IMR-90 (cell line): ENCODE measurements around the gene NTRK2. TPM values are rescaled to one million over a fixed set of nuclear protein-coding genes. Genes with fewer than 3 reads are reported as not detected.

ENCODE experiments used
- ATAC-seq: fragments of 200-7000 bp; cut with Tn5 transposase; 2 replicates; pipeline ENCODE4 v1.9.1; 2020; ENCODE audit warnings: low read depth, mild to moderate bottlenecking, moderate library complexity
- BruUV-seq: library from RNA; stranded (reverse); fragments of 400-500 nt; replicated peaks from 2 replicates; lab custom pipeline; 2021; lab: Mats Ljungman, UMichigan
- CTCF ChIA-PET: fragments of 300-600 bp; formaldehyde crosslinking; extraction: SDS; loops from one replicate; lab custom pipeline; 2021; ENCODE audit warnings: antibody characterized with exemption; lab: Yijun Ruan, JAX
- POLR2A ChIA-PET: fragments of 300-600 bp; sonication (Branson Sonifier 250); formaldehyde crosslinking; loops from one replicate; lab custom pipeline; 2022; ENCODE audit warnings: antibody characterized with exemption; ENCODE audit not compliant: unreplicated experiment; lab: Charles Lee
- DNase-seq: peaks from one replicate; pipeline ENCODE4 v3.0.0; 2013
- H2AFZ ChIP-seq: replicated peaks from 2 replicates; pipeline ENCODE3; 2013; ENCODE audit warnings: low read length, mild to moderate bottlenecking; ENCODE audit not compliant: poor library complexity
- H2AK5ac ChIP-seq: 2 replicates; pipeline ENCODE4 v1.6.1; 2013; ENCODE audit warnings: low read depth, low read length, inconsistent platforms
- H2AK9ac ChIP-seq: replicated peaks from 2 replicates; pipeline ENCODE3; 2013; ENCODE audit warnings: mild to moderate bottlenecking, low read depth, low read length, moderate library complexity; ENCODE audit not compliant: poor library complexity
- H2BK120ac ChIP-seq: 2 replicates; pipeline ENCODE4 v1.6.1; 2013; ENCODE audit warnings: low read depth, low read length, inconsistent platforms
- H2BK15ac ChIP-seq: 3 replicates; pipeline ENCODE4 v1.6.1; 2013; ENCODE audit warnings: low read depth, low read length, inconsistent platforms
- H2BK20ac ChIP-seq: 2 replicates; pipeline ENCODE4 v1.6.1; 2013; ENCODE audit warnings: low read depth, mild to moderate bottlenecking, inconsistent platforms, low read length, moderate library complexity
- H2BK5ac ChIP-seq: 2 replicates; pipeline ENCODE4 v1.6.1; 2013; ENCODE audit warnings: mild to moderate bottlenecking, low read depth, low read length, inconsistent platforms; ENCODE audit not compliant: poor library complexity, severe bottlenecking
- H3K14ac ChIP-seq: replicated peaks from 2 replicates; pipeline ENCODE4 v1.6.1; 2013; ENCODE audit warnings: low read depth, low read length, inconsistent platforms
- H3K18ac ChIP-seq: 2 replicates; pipeline ENCODE4 v1.6.1; 2013; ENCODE audit warnings: low read depth, low read length, control low read depth
- H3K23ac ChIP-seq: 2 replicates; pipeline ENCODE4 v1.6.1; 2013; ENCODE audit warnings: low read depth, low read length, inconsistent platforms
- H3K27ac ChIP-seq: 2 replicates; pipeline ENCODE4 v1.5.1; 2013; ENCODE audit warnings: mild to moderate bottlenecking, control low read depth, low read length; ENCODE audit not compliant: insufficient read depth
- H3K27me3 ChIP-seq: 2 replicates; pipeline ENCODE4 v1.6.1; 2013; ENCODE audit warnings: low read length; ENCODE audit not compliant: control insufficient read depth, insufficient read depth
- H3K36me3 ChIP-seq: 2 replicates; pipeline ENCODE4 v1.6.1; 2013; ENCODE audit warnings: low read length, mixed read lengths; ENCODE audit not compliant: control insufficient read depth, insufficient read depth
- H3K4ac ChIP-seq: 2 replicates; pipeline ENCODE4 v1.6.1; 2013; ENCODE audit warnings: low read depth, low read length, inconsistent platforms
- H3K4me1 ChIP-seq: 2 replicates; pipeline ENCODE4 v1.6.1; 2013; ENCODE audit warnings: low read length, mixed read lengths; ENCODE audit not compliant: control insufficient read depth, insufficient read depth
- H3K4me2 ChIP-seq: 2 replicates; pipeline ENCODE4 v1.6.1; 2013; ENCODE audit warnings: low read depth, mild to moderate bottlenecking, control low read depth, low read length, moderate library complexity
- H3K4me3 ChIP-seq: 2 replicates; pipeline ENCODE4 v1.5.1; 2013; ENCODE audit warnings: low read depth, mild to moderate bottlenecking, control low read depth, low read length, moderate library complexity; ENCODE audit not compliant: insufficient read depth
- H3K56ac ChIP-seq: 2 replicates; pipeline ENCODE4 v1.6.1; 2013; ENCODE audit warnings: low read length, inconsistent platforms; ENCODE audit not compliant: insufficient read depth; ENCODE audit errors: extremely low read depth
- H3K79me1 ChIP-seq, 2 experiments: 2 replicates each; pipeline ENCODE4 v1.6.1; 2013; ENCODE audit warnings: low read length in 2 of 2, inconsistent platforms in 1 of 2, low read depth in 1 of 2
- H3K9ac ChIP-seq: 2 replicates; pipeline ENCODE4 v1.6.1; 2013; ENCODE audit warnings: low read depth, low read length, control low read depth
- H3K9me1 ChIP-seq: 2 replicates; pipeline ENCODE4 v1.6.1; 2013; ENCODE audit warnings: low read length, inconsistent platforms; ENCODE audit not compliant: insufficient read depth
- H3K9me3 ChIP-seq: 2 replicates; pipeline ENCODE4 v1.6.1; 2013; ENCODE audit warnings: low read length; ENCODE audit not compliant: control insufficient read depth, insufficient read depth
- H4K20me1 ChIP-seq: 2 replicates; pipeline ENCODE4 v1.6.1; 2013; ENCODE audit warnings: low read length, inconsistent platforms; ENCODE audit not compliant: insufficient read depth
- H4K5ac ChIP-seq: 2 replicates; pipeline ENCODE4 v1.6.1; 2013; ENCODE audit warnings: mild to moderate bottlenecking, low read depth, low read length, control low read depth
- H4K8ac ChIP-seq, 2 experiments: 2 replicates each; pipeline ENCODE4 v1.6.1; 2013; ENCODE audit warnings: low read depth in 2 of 2, low read length in 2 of 2, control low read depth in 1 of 2, inconsistent platforms in 1 of 2
- H4K91ac ChIP-seq: 2 replicates; pipeline ENCODE4 v1.6.1; 2013; ENCODE audit warnings: low read depth, low read length, inconsistent platforms; ENCODE audit not compliant: insufficient read depth
- BHLHE40 ChIP-seq: fragments of 150-350 bp; IDR thresholded peaks from 2 replicates; pipeline ENCODE4 v1.6.1; 2016; ENCODE audit warnings: mild to moderate bottlenecking, low read depth, low read length
- CEBPB ChIP-seq: IDR thresholded peaks from 2 replicates; pipeline ENCODE4 v1.6.1; 2012; ENCODE audit warnings: low read depth, low read length, improper control_type of control experiment
- CHD1 ChIP-seq: IDR thresholded peaks from 2 replicates; pipeline ENCODE4 v1.6.1; 2012; ENCODE audit warnings: low read depth, low read length, improper control_type of control experiment
- FOS ChIP-seq: fragments of 150-350 bp; IDR thresholded peaks from 2 replicates; pipeline ENCODE4 v1.6.1; 2016; ENCODE audit warnings: low read depth, low read length
- MAFK ChIP-seq: IDR thresholded peaks from 2 replicates; pipeline ENCODE4 v1.6.1; 2012; ENCODE audit warnings: low read depth, low read length, improper control_type of control experiment
- MAZ ChIP-seq: IDR thresholded peaks from 2 replicates; pipeline ENCODE4 v1.6.1; 2012; ENCODE audit warnings: low read depth, mild to moderate bottlenecking, low read length, improper control_type of control experiment, moderate library complexity, borderline replicate concordance
- MXI1 ChIP-seq: IDR thresholded peaks from 2 replicates; pipeline ENCODE4 v1.6.1; 2012; ENCODE audit warnings: low read depth, mild to moderate bottlenecking, low read length, moderate library complexity, borderline replicate concordance
- NFE2L2 ChIP-seq: fragments of 150-350 bp; IDR thresholded peaks from 2 replicates; pipeline ENCODE4 v1.6.1; 2016; ENCODE audit warnings: low read depth, mild to moderate bottlenecking, low read length
- POLR2A ChIP-seq: IDR thresholded peaks from 2 replicates; pipeline ENCODE4 v1.6.1; 2012; ENCODE audit warnings: mild to moderate bottlenecking, low read depth, low read length
- RAD21 ChIP-seq: IDR thresholded peaks from 2 replicates; pipeline ENCODE4 v1.6.1; 2012; ENCODE audit warnings: low read length, improper control_type of control experiment
- RCOR1 ChIP-seq: IDR thresholded peaks from 2 replicates; pipeline ENCODE4 v1.6.1; 2012; ENCODE audit warnings: mild to moderate bottlenecking, low read length, improper control_type of control experiment; ENCODE audit not compliant: insufficient replicate concordance
- RFX5 ChIP-seq: IDR thresholded peaks from 2 replicates; pipeline ENCODE4 v1.8.0; 2012; ENCODE audit warnings: low read depth, mild to moderate bottlenecking, low read length, moderate library complexity
- SMC3 ChIP-seq: fragments of 150-350 bp; IDR thresholded peaks from 2 replicates; pipeline ENCODE4 v1.6.1; 2016; ENCODE audit warnings: low read depth, mild to moderate bottlenecking, antibody characterized with exemption, low read length, moderate library complexity
- USF2 ChIP-seq: fragments of 150-350 bp; IDR thresholded peaks from 2 replicates; pipeline ENCODE4 v1.6.1; 2017; ENCODE audit warnings: mild to moderate bottlenecking, antibody characterized with exemption, low read length, low read depth
- WGBS, 2 experiments: methylation state at CpG; one replicate each; pipeline versions ENCODE4 v1.1.5 to v1.1.7; 2013; ENCODE audit warnings: missing lambda C conversion rate in 2 of 2; ENCODE audit not compliant: insufficient read length in 1 of 2; ENCODE audit errors: extremely low coverage in 2 of 2; 5-methylcytosine and 5-hydroxymethylcytosine counted together
- dilution Hi-C: fragments of 300-500 bp; cut with HindIII; formaldehyde crosslinking; loops from one replicate; pipeline ENCODE4 v1.14.3; 2018; ENCODE audit warnings: low sequenced_read_pairs; ENCODE audit not compliant: unreplicated experiment
- in situ Hi-C: fragments of 300-500 bp; cut with MboI; formaldehyde crosslinking; loops from 3 replicates; pipeline ENCODE4 v1.14.3; 2019; ENCODE audit warnings: low sequenced_read_pairs, inconsistent platforms, mixed read lengths
- intact Hi-C: fragments of 100-400 bp; cut with micrococcal nuclease; formaldehyde crosslinking; loops from 2 replicates; pipeline ENCODE4 v1.10.0; 2022
- polyA plus RNA-seq, 3 experiments: library from polyadenylated mRNA; depleted of rRNA; stranded (reverse); fragments of >200 nt; gene quantifications; 2 replicates each; pipeline ENCODE4 v1.2.3, GENCODE V29; 2012; ENCODE audit warnings: low replicate concordance in 1 of 3
- total RNA-seq: library from RNA; depleted of rRNA; stranded (reverse); fragments of >200 nt; gene quantifications from 2 replicates; pipeline ENCODE4 v1.2.3, GENCODE V29; 2012
- TF ChIP-seq, protein P1 (sequence below): fragments of 150-350 bp; IDR thresholded peaks from 2 replicates; pipeline ENCODE4 v1.6.1; 2016; ENCODE audit warnings: low read depth, mild to moderate bottlenecking, low read length, moderate library complexity, borderline replicate concordance
- TF ChIP-seq, protein P2 (sequence below): conservative IDR thresholded peaks from 2 replicates; pipeline ENCODE4 v1.5.1; 2012; ENCODE audit warnings: mild to moderate bottlenecking, low read depth, low read length, improper control_type of control experiment

The NTRK2 gene
- total and polyA plus RNA-seq, 2 of the 4 experiments (the other 2 are of a cell fraction), result under 0.01 to 0.02 TPM

DNA sequence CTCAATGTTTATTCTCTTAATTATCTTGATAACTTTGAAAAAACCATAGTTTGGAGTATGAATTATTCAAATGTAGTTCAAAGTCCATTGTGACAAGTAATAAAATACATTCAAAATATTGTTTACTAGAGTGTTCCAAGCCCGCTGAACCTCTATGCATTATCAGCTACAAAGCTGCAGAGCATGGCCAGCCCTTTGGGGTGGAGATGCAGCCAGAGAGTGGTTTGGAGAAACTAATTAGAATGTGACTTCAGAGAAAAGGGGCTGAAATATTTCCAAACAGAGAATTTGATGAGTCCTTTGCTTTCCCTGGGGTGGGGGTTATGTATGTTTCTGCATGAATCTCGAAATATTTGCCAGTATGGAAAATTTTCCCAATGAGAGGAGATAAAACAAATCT is 211.3 kb downstream of the NTRK2 start:
- Histone ChIP-seq H3K36me3 (no peaks in the 10 kb centered on the region), H3K4me1 (no peaks in the 10 kb centered on the region), H3K4me3 (no peak overlapping the region), H3K9me3 (peaks cover 13% of the 10 kb centered on the region), H4K91ac (no peak overlapping the region), H3K4me2 (no peak overlapping the region), H3K14ac (no peak overlapping the region), H3K9ac (no peak overlapping the region), H3K27ac (no peak overlapping the region), H3K4ac (no peak overlapping the region), H3K9me1 (no peaks in the 10 kb centered on the region), H3K27me3 (no peaks in the 10 kb centered on the region), H2BK15ac (no peak overlapping the region), H4K5ac (no peak overlapping the region), H3K23ac (no peak overlapping the region), H3K56ac (no peak overlapping the region), H2AK5ac (no peak overlapping the region), H2BK120ac (no peak overlapping the region), H4K8ac (no peak overlapping the region), H2BK20ac (no peak overlapping the region), H4K20me1 (no peaks in the 10 kb centered on the region), H3K79me1 (no peaks in the 10 kb centered on the region), H2AFZ (no peak overlapping the region), H2AK9ac (no peak overlapping the region), H2BK5ac (no peak overlapping the region), H3K18ac (no peak overlapping the region)
- intact Hi-C loops, result no loop called here
- ATAC-seq (no peak), DNase-seq (no peak)
- ChIA-PET CTCF (no interaction called here), POLR2A (no interaction called here)
- WGBS, 2 experiments, result no CpG with 5 or more reads among the region's 2 CpGs
- dilution Hi-C loops, result no loop called here
- no TSS peak for BruUV-seq
- TF ChIP-seq CEBPB (no peak), MAFK (no peak), USF2 (no peak), RFX5 (no peak), CHD1 (no peak), BHLHE40 (no peak), NFE2L2 (no peak), MXI1 (no peak), FOS (no peak), SMC3 (no peak), RAD21 (no peak), POLR2A (no peak), RCOR1 (no peak), MAZ (no peak)
- TF ChIP-seq, protein P1, sequence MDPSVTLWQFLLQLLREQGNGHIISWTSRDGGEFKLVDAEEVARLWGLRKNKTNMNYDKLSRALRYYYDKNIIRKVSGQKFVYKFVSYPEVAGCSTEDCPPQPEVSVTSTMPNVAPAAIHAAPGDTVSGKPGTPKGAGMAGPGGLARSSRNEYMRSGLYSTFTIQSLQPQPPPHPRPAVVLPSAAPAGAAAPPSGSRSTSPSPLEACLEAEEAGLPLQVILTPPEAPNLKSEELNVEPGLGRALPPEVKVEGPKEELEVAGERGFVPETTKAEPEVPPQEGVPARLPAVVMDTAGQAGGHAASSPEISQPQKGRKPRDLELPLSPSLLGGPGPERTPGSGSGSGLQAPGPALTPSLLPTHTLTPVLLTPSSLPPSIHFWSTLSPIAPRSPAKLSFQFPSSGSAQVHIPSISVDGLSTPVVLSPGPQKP, result no peak
- TF ChIP-seq, protein P2, sequence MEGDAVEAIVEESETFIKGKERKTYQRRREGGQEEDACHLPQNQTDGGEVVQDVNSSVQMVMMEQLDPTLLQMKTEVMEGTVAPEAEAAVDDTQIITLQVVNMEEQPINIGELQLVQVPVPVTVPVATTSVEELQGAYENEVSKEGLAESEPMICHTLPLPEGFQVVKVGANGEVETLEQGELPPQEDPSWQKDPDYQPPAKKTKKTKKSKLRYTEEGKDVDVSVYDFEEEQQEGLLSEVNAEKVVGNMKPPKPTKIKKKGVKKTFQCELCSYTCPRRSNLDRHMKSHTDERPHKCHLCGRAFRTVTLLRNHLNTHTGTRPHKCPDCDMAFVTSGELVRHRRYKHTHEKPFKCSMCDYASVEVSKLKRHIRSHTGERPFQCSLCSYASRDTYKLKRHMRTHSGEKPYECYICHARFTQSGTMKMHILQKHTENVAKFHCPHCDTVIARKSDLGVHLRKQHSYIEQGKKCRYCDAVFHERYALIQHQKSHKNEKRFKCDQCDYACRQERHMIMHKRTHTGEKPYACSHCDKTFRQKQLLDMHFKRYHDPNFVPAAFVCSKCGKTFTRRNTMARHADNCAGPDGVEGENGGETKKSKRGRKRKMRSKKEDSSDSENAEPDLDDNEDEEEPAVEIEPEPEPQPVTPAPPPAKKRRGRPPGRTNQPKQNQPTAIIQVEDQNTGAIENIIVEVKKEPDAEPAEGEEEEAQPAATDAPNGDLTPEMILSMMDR, result no peak
- in situ Hi-C loops, result no loop called here
